GM12872 (cell line): ENCODE results near the gene SATB1.

Source experiments
- CTCF ChIP-seq: IDR thresholded peaks from 3 replicates; pipeline ENCODE4 v1.5.1; 2011; ENCODE audit warnings: low read depth, mild to moderate bottlenecking, low read length, moderate library complexity; ENCODE audit not compliant: insufficient read depth

SATB1 gene

DNA sequence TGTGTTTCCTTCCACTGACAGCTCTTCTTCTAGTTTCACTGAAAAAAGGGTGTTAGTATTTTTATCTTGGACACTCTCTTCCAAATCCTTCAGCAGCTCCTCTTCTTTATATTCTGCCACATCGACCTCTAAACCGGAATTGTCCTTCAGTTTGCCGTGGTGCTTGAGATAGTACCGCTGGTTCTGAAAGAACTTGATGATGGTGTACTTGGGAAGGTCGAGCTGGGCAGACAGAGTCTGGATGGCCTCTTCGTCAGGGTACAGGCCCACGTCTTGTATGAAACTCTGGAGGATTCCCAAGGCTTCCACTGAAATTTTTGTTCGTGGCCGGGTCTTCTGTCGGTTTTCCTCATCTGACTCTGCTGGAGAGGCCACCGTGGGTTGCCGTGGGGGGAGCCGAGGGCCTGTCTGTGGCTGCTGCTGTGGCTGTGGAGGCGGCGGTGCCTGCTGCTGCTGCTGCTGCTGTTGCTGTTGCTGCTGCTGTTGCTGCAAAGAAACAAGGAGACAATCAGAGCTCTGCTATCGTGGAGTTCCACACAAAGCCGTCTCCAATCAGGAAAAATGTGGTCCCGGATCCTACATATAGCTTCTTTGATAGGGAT, 75.8 kb downstream of the SATB1 start:
- no peak for TF ChIP-seq CTCF

GRCh38 chr3:18346097-18346496, 79.0 kb downstream of the SATB1 start:
- TF ChIP-seq CTCF, result no peak

GRCh38 chr3:18345015-18345367, 80.1 kb downstream of the SATB1 start:
- no peak for TF ChIP-seq CTCF

GRCh38 chr3:18344306-18345014, 80.7 kb downstream of the SATB1 start:
- TF ChIP-seq CTCF, result no peak

DNA sequence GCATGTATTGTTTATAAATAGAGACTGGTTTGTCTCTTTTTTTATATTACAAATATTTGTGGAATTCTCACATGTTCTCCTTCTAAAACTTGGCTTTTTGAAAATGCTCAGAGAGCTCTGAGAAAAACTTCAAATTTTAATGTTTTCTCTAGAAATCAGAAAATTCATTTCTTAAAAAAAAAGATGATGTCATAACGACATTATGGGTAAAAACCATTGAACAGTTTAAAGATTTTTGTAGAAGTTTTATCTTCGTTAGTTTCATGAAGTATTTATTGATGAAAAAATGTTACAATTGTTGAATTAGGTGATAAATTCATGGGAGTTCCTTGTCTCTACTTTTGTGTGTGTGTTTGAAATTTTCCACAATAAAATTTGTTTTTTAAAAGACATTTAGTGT, 81.3 kb downstream of the SATB1 start:
- no peak for TF ChIP-seq CTCF

- TF ChIP-seq CTCF, result no peak
Observed at GRCh38 chr3:18338827-18339514, 86.2 kb downstream of the SATB1 start.

DNA sequence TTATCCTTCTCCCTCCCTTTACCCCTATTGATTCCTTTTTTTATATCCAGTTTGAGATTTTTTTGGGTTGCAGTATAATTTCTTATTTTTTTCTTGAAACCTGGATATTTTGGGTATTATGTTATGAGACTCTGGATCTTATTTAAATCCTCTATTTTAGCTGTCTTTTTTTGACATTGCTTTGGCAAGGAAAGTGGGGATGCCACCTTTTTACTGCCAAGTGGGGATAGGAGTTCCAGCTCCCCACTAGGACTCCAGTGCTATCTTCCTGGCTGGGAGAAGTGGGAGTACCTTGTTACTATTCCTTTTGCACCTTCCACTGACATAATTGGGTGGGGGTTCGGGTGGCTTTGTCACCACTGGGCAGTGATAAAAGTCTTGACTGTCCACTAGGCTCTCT, 87.9 kb downstream of the SATB1 start:
- no peak for TF ChIP-seq CTCF
